ENCODE results near the gene NOTCH1. TPM values are rescaled to one million over a fixed set of nuclear protein-coding genes. Genes with fewer than 3 reads are reported as not detected.
"Not testable (repeated sequence)": the region's sequence is repeated elsewhere in the genome, so short reads cannot be mapped to it uniquely, and the experiment has no call there.

The NOTCH1 gene
- total RNA-seq, 1 experiment from 2014 or later = 95.6 TPM

GRCh38 chr9:136575626-136576268 is 29.9 kb upstream of the NOTCH1 start:
- H3K27me3 Mint-ChIP-seq (ENCODE audit: low read depth) = no peaks in the 10 kb centered on the region; the same call in none of the 2 replicates
- H3K4me3 Mint-ChIP-seq = no peak overlapping the region
- no peak overlapping the region for H3K27ac Mint-ChIP-seq
- DNase-seq (ENCODE audit: low spot score) = no peak
- TF ChIP-seq, protein P1, sequence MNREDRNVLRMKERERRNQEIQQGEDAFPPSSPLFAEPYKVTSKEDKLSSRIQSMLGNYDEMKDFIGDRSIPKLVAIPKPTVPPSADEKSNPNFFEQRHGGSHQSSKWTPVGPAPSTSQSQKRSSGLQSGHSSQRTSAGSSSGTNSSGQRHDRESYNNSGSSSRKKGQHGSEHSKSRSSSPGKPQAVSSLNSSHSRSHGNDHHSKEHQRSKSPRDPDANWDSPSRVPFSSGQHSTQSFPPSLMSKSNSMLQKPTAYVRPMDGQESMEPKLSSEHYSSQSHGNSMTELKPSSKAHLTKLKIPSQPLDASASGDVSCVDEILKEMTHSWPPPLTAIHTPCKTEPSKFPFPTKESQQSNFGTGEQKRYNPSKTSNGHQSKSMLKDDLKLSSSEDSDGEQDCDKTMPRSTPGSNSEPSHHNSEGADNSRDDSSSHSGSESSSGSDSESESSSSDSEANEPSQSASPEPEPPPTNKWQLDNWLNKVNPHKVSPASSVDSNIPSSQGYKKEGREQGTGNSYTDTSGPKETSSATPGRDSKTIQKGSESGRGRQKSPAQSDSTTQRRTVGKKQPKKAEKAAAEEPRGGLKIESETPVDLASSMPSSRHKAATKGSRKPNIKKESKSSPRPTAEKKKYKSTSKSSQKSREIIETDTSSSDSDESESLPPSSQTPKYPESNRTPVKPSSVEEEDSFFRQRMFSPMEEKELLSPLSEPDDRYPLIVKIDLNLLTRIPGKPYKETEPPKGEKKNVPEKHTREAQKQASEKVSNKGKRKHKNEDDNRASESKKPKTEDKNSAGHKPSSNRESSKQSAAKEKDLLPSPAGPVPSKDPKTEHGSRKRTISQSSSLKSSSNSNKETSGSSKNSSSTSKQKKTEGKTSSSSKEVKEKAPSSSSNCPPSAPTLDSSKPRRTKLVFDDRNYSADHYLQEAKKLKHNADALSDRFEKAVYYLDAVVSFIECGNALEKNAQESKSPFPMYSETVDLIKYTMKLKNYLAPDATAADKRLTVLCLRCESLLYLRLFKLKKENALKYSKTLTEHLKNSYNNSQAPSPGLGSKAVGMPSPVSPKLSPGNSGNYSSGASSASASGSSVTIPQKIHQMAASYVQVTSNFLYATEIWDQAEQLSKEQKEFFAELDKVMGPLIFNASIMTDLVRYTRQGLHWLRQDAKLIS (CRISPR knock-in tag; IDR thresholded peaks at IDR 0.05; ENCODE audit: borderline replicate concordance) = no peak
- TF ChIP-seq ESRRA (CRISPR knock-in tag; IDR thresholded peaks at IDR 0.05; ENCODE audit: borderline replicate concordance) = no peak
- no peak for TF ChIP-seq NR3C1 (CRISPR knock-in tag; conservative IDR thresholded peaks at IDR 0.05; ENCODE audit: low read depth)
- no peak for TF ChIP-seq RORB (CRISPR knock-in tag; IDR thresholded peaks at IDR 0.05)
- TF ChIP-seq, protein P2, sequence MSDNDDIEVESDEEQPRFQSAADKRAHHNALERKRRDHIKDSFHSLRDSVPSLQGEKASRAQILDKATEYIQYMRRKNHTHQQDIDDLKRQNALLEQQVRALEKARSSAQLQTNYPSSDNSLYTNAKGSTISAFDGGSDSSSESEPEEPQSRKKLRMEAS (CRISPR knock-in tag; IDR thresholded peaks at IDR 0.05) = no peak
- no peak for ATAC-seq
- H3K4me1 Mint-ChIP-seq = peaks cover 52% of the 10 kb centered on the region
- H3K36me3 Mint-ChIP-seq = no peaks in the 10 kb centered on the region; the same call in 1 of the 2 replicates
- CTCF ChIA-PET = no interaction called here
- H3K9me3 Mint-ChIP-seq = peaks cover 5% of the 10 kb centered on the region; the same call in 1 of the 2 replicates
- POLR2A ChIA-PET = no interaction called here

DNA sequence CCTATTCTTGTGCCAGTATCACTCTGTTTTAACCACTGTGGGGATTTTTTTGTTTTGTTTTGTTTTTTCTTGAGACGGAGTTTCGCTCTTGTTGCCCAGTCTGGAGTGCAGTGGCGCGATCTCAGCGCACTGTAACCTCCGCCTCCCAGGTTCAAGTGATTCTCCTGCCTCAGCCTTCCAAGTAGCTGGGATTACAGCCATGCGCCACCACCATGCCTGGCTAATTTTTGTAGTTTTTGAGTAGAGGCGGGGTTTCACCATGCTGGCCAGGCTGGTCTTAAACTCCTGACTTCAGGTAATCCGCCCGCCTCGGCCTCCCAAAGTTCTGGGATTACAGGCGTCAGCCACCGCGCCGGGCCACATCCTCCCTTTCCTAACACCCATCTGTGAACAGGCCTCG is 28.8 kb upstream of the NOTCH1 start:
- H3K27ac Mint-ChIP-seq = peak overlapping the region; percentile 71
- CTCF ChIA-PET; H3K9me3 Mint-ChIP-seq; H3K27me3 Mint-ChIP-seq (ENCODE audit: low read depth); ATAC-seq; H3K4me3 Mint-ChIP-seq; POLR2A ChIA-PET; H3K36me3 Mint-ChIP-seq; DNase-seq (ENCODE audit: low spot score): not testable (repeated sequence)
- H3K4me1 Mint-ChIP-seq = peaks cover 51% of the 10 kb centered on the region

DNA sequence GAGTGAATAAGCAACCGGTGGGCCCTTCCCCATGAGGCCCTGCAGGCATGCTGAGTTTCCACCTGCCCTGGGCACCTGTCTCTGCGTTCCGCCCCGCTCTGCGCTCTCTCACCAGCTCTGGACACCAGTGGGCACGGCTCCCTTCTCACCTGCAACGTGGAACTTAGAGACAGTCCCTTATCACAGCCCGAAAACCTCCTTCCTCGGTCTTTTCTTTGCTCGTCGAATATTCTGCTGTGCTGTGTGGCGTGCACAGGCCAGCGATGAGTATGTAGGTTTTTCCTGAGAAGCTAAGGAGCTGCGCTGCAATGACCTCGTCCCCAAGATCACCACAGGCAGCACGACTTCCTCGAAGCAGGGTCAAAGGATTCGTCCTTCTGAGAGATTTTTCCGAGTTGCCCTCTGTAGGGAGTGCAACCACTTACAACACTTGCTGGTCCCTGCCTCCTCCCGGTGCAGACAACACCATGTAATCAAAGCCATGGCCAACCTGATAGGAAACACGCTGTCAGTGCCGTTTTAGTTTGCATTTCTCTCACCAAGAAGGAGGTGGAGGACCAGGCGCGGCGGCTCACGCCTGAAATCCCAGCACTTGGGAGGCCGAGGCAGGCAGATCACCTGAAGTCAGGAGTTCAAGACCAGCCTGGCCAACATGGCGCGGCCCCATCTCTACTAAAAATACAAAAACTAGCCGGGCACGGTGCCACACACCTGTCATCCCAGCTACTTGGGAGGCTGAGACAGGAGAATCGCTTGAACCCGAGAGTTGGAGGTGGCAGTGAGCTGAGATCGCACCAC is 27.2 kb upstream of the NOTCH1 start:
- peak overlapping the region; percentile 23 for H3K4me3 Mint-ChIP-seq
- H3K9me3 Mint-ChIP-seq = no peaks in the 10 kb centered on the region; the same call in 1 of the 2 replicates
- POLR2A ChIA-PET = interaction anchor here (0.6 to 2.6 kb wide), 8 partner anchors 12 to 597 kb away, joined by 3 to 28 read pairs (median 3); partner anchors contain the start of gene LRRC26
- H3K27ac Mint-ChIP-seq = peak overlapping the region; percentile 99
- DNase-seq (ENCODE audit: low spot score) (no peak), ATAC-seq (no peak)
- H3K27me3 Mint-ChIP-seq (ENCODE audit: low read depth) = no peaks in the 10 kb centered on the region; the same call in 1 of the 2 replicates
- TF ChIP-seq ETV6 (CRISPR knock-in tag; IDR thresholded peaks at IDR 0.05) (0 out of 2 replicates have a peak, but pooled peaks have one; percentile 37), TP53 (CRISPR knock-in tag; IDR thresholded peaks at IDR 0.05) (0 out of 2 replicates have a peak, but pooled peaks have one; percentile 20), GABPB1 (CRISPR knock-in tag; IDR thresholded peaks at IDR 0.05) (no peak), NFE2L1 (CRISPR knock-in tag; IDR thresholded peaks at IDR 0.05) (no peak), FOXP1 (CRISPR knock-in tag; IDR thresholded peaks at IDR 0.05; ENCODE audit: borderline replicate concordance) (0 out of 2 replicates have a peak, but pooled peaks have one; percentile 12), CBFB (CRISPR knock-in tag; IDR thresholded peaks at IDR 0.05; ENCODE audit: low read depth) (0 out of 2 replicates have a peak, but pooled peaks have one; percentile 68)
- TF ChIP-seq, protein P3, sequence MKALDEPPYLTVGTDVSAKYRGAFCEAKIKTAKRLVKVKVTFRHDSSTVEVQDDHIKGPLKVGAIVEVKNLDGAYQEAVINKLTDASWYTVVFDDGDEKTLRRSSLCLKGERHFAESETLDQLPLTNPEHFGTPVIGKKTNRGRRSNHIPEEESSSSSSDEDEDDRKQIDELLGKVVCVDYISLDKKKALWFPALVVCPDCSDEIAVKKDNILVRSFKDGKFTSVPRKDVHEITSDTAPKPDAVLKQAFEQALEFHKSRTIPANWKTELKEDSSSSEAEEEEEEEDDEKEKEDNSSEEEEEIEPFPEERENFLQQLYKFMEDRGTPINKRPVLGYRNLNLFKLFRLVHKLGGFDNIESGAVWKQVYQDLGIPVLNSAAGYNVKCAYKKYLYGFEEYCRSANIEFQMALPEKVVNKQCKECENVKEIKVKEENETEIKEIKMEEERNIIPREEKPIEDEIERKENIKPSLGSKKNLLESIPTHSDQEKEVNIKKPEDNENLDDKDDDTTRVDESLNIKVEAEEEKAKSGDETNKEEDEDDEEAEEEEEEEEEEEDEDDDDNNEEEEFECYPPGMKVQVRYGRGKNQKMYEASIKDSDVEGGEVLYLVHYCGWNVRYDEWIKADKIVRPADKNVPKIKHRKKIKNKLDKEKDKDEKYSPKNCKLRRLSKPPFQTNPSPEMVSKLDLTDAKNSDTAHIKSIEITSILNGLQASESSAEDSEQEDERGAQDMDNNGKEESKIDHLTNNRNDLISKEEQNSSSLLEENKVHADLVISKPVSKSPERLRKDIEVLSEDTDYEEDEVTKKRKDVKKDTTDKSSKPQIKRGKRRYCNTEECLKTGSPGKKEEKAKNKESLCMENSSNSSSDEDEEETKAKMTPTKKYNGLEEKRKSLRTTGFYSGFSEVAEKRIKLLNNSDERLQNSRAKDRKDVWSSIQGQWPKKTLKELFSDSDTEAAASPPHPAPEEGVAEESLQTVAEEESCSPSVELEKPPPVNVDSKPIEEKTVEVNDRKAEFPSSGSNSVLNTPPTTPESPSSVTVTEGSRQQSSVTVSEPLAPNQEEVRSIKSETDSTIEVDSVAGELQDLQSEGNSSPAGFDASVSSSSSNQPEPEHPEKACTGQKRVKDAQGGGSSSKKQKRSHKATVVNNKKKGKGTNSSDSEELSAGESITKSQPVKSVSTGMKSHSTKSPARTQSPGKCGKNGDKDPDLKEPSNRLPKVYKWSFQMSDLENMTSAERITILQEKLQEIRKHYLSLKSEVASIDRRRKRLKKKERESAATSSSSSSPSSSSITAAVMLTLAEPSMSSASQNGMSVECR (CRISPR knock-in tag; IDR thresholded peaks at IDR 0.05; ENCODE audit: borderline replicate concordance) = 0 out of 2 replicates have a peak, but pooled peaks have one; percentile 23
- TF ChIP-seq, protein P2 (CRISPR knock-in tag; IDR thresholded peaks at IDR 0.05) = peak; percentile 37; the same call in 1 of the 2 replicates
- peaks cover 50% of the 10 kb centered on the region for H3K4me1 Mint-ChIP-seq
- CTCF ChIA-PET = interaction anchor here (0.7 to 2.9 kb wide), 8 partner anchors 9 to 84 kb away, joined by 3 to 16 read pairs (median 6); no protein-coding TSS in a partner anchor
- no peaks in the 10 kb centered on the region for H3K36me3 Mint-ChIP-seq

All from WTC11 (cell line).